ENCODE measurements around the gene COL5A1. TPM values are rescaled to one million over a fixed set of nuclear protein-coding genes. Genes with fewer than 3 reads are reported as not detected.

The COL5A1 gene
- total RNA-seq, 2 donors from 2014 or later = 127 to 129 TPM

GRCh38 chr9:134719331-134719730 is 77.7 kb downstream of the COL5A1 start:
- H3K4me1 ChIP-seq (ENCODE audit: control insufficient read depth in 1 of 2, low read depth in 2 of 2) = peaks cover 0 to 27% of the 10 kb centered on the region in 2 donors
- no peak for DNase-seq (ENCODE audit: low spot score)
- no peaks in the 10 kb centered on the region for H3K27me3 ChIP-seq (replicated peaks; ENCODE audit: insufficient read depth)
- no peaks in the 10 kb centered on the region for H3K9me3 ChIP-seq
- H3K36me3 ChIP-seq = no peaks in the 10 kb centered on the region
- TF ChIP-seq CTCF (IDR thresholded peaks at IDR 0.05) = no peak
- no peak for ATAC-seq (ENCODE audit: insufficient number of reproducible peaks, low FRiP score, low read depth)
- no peak overlapping the region for H3K27ac ChIP-seq
- no peak overlapping the region for H3K4me3 ChIP-seq

GRCh38 chr9:134720136-134720753 is 78.6 kb downstream of the COL5A1 start:
- peaks cover 0 to 27% of the 10 kb centered on the region in 2 donors for H3K4me1 ChIP-seq (ENCODE audit: control insufficient read depth in 1 of 2, low read depth in 2 of 2)
- H3K27ac ChIP-seq = no peak overlapping the region
- TF ChIP-seq CTCF (IDR thresholded peaks at IDR 0.05) = no peak
- no peak overlapping the region for H3K4me3 ChIP-seq
- no peaks in the 10 kb centered on the region for H3K27me3 ChIP-seq (replicated peaks; ENCODE audit: insufficient read depth)
- ATAC-seq (ENCODE audit: insufficient number of reproducible peaks, low FRiP score, low read depth) (no peak), DNase-seq (ENCODE audit: low spot score) (no peak)
- peaks cover 4% of the 10 kb centered on the region for H3K36me3 ChIP-seq
- H3K9me3 ChIP-seq = no peaks in the 10 kb centered on the region

GRCh38 chr9:134720796-134721195 is 79.2 kb downstream of the COL5A1 start:
- Histone ChIP-seq H3K4me3 (no peak overlapping the region), H3K9me3 (no peaks in the 10 kb centered on the region), H3K27ac (no peak overlapping the region), H3K36me3 (peaks cover 5% of the 10 kb centered on the region), H3K4me1 (ENCODE audit: control insufficient read depth in 1 of 2, low read depth in 2 of 2) (peaks cover 0 to 27% of the 10 kb centered on the region in 2 donors), H3K27me3 (replicated peaks; ENCODE audit: insufficient read depth) (no peaks in the 10 kb centered on the region)
- no peak for TF ChIP-seq CTCF (IDR thresholded peaks at IDR 0.05)
- DNase-seq (ENCODE audit: low spot score) (no peak), ATAC-seq (ENCODE audit: insufficient number of reproducible peaks, low FRiP score, low read depth) (no peak)

- Histone ChIP-seq H3K36me3 (peaks cover 5% of the 10 kb centered on the region), H3K27me3 (replicated peaks; ENCODE audit: insufficient read depth) (no peaks in the 10 kb centered on the region), H3K4me1 (ENCODE audit: control insufficient read depth in 1 of 2, low read depth in 2 of 2) (peaks cover 0 to 27% of the 10 kb centered on the region in 2 donors), H3K27ac (no peak overlapping the region), H3K9me3 (no peaks in the 10 kb centered on the region), H3K4me3 (no peak overlapping the region)
- ATAC-seq (ENCODE audit: insufficient number of reproducible peaks, low FRiP score, low read depth) = no peak
- no peak for DNase-seq (ENCODE audit: low spot score)
- no peak for TF ChIP-seq CTCF (IDR thresholded peaks at IDR 0.05)
These were observed 79.7 kb downstream of the COL5A1 start for GRCh38 chr9:134721344-134721743.

GRCh38 chr9:134722120-134722701 is 80.6 kb downstream of the COL5A1 start:
- TF ChIP-seq CTCF (IDR thresholded peaks at IDR 0.05) = no peak
- Histone ChIP-seq H3K4me1 (ENCODE audit: control insufficient read depth in 1 of 2, low read depth in 2 of 2) (peaks cover 0 to 19% of the 10 kb centered on the region in 2 donors), H3K4me3 (no peak overlapping the region), H3K27me3 (replicated peaks; ENCODE audit: insufficient read depth) (no peaks in the 10 kb centered on the region), H3K36me3 (peaks cover 5% of the 10 kb centered on the region), H3K9me3 (no peaks in the 10 kb centered on the region), H3K27ac (no peak overlapping the region)
- ATAC-seq (ENCODE audit: insufficient number of reproducible peaks, low FRiP score, low read depth) (no peak), DNase-seq (ENCODE audit: low spot score) (no peak)
